HepG2 (cell line): ENCODE measurements around the gene MAPKAPK3. TPM values are rescaled to one million over a fixed set of nuclear protein-coding genes. Genes with fewer than 3 reads are reported as not detected.
A peak's percentile ranks its signal among the peaks of the same experiment; 100 is the strongest.

Source experiments
- ATAC-seq: fragments of 200-7000 bp; cut with Tn5 transposase; 3 replicates; pipeline ENCODE4 v1.9.1; 2020; ENCODE audit warnings: mild to moderate bottlenecking, moderate library complexity
- Bru-seq: library from RNA; stranded (reverse); fragments of 400-500 nt; gene quantifications from one replicate; lab custom pipeline; 2021; lab: Mats Ljungman, UMichigan
- BruChase-seq, 2 experiments: library from RNA; stranded (reverse); fragments of 400-500 nt; gene quantifications; one replicate each; lab custom pipeline; 2021; lab: Mats Ljungman, UMichigan
- BruUV-seq: library from RNA; stranded (reverse); fragments of 400-500 nt; replicated peaks from 2 replicates; lab custom pipeline; 2021; lab: Mats Ljungman, UMichigan
- CTCF ChIA-PET: fragments of 300-600 bp; formaldehyde crosslinking; extraction: SDS; loops from one replicate; lab custom pipeline; 2021; ENCODE audit warnings: low total read pairs, inconsistent platforms, low intra/inter-chr PET ratio; lab: Yijun Ruan, JAX
- POLR2A ChIA-PET: fragments of 350-600 bp; sonication (Branson Sonifier 250); formaldehyde crosslinking; loops from one replicate; lab custom pipeline; 2020; ENCODE audit warnings: antibody characterized with exemption, inconsistent platforms; lab: Yijun Ruan, JAX
- DNase-seq: peaks from one replicate; pipeline ENCODE4 v3.0.0-alpha.2; 2015; ENCODE audit warnings: low spot score
- FAIRE-seq: peaks from 3 replicates; lab custom pipeline; 2011; peaks lifted over from hg19 to GRCh38; lab: Jason Lieb, UNC
- H2AFZ ChIP-seq: one replicate; pipeline ENCODE4 v1.6.1; 2011; ENCODE audit warnings: low read length, inconsistent platforms
- H3K27ac ChIP-seq: fragments of 300-600 bp; 3 replicates; pipeline ENCODE4 v1.8.0; 2011; ENCODE audit warnings: mixed run types, mild to moderate bottlenecking, mixed read lengths, low read length, inconsistent platforms; ENCODE audit not compliant: insufficient read depth; ENCODE audit errors: extremely low read length
- H3K27me3 ChIP-seq, 2 experiments: fragments of 200-600 bp in 1 of 2; 2 replicates in 1 of 2; 3 replicates in 1 of 2; pipeline versions ENCODE4 v1.6.0 to v1.8.0; 2011; ENCODE audit warnings: low read length in 2 of 2, mild to moderate bottlenecking in 2 of 2, moderate library complexity in 2 of 2, inconsistent platforms in 1 of 2; ENCODE audit not compliant: insufficient read depth in 2 of 2, control insufficient read depth in 1 of 2
- H3K36me3 ChIP-seq, 2 experiments: fragments of 200-600 bp in 1 of 2; replicated peaks in 1 of 2; 2 replicates in 1 of 2; 3 replicates in 1 of 2; pipeline versions ENCODE4 v1.5.1 to v1.8.0; 2011; ENCODE audit warnings: low read length in 2 of 2, inconsistent platforms in 1 of 2; ENCODE audit not compliant: insufficient read depth in 2 of 2, control insufficient read depth in 1 of 2
- H3K4me1 ChIP-seq: 2 replicates; pipeline ENCODE4 v1.5.1; 2012; ENCODE audit warnings: low read length, inconsistent platforms; ENCODE audit not compliant: insufficient read depth
- H3K4me2 ChIP-seq: 2 replicates; pipeline ENCODE4 v1.6.0; 2011; ENCODE audit warnings: low read depth, low read length, inconsistent platforms
- H3K4me3 ChIP-seq, 3 experiments: fragments of 200-600 bp in 1 of 3; sonication (generic), shearing (Covaris generic) in 1 of 3; replicated peaks in 1 of 3; 2 replicates each; pipeline ENCODE4 v1.5.1; 2011 to 2016; ENCODE audit warnings: low read length in 3 of 3, inconsistent platforms in 2 of 3, low read depth in 2 of 3, mild to moderate bottlenecking in 2 of 3, control low read depth in 1 of 3, mixed read lengths in 1 of 3; ENCODE audit not compliant: insufficient read depth in 1 of 3
- H3K79me2 ChIP-seq: one replicate; pipeline ENCODE4 v1.6.1; 2011; ENCODE audit warnings: low read length, inconsistent platforms; ENCODE audit not compliant: insufficient read depth
- H3K9ac ChIP-seq: 2 replicates; pipeline ENCODE4 v1.6.0; 2011; ENCODE audit warnings: mild to moderate bottlenecking, low read depth, low read length, inconsistent platforms; ENCODE audit not compliant: insufficient read depth
- H3K9me3 ChIP-seq: 2 replicates; pipeline ENCODE4 v1.5.1; 2012; ENCODE audit warnings: mild to moderate bottlenecking, low read length
- H4K20me1 ChIP-seq: 2 replicates; pipeline ENCODE4 v1.6.0; 2011; ENCODE audit warnings: inconsistent platforms, mild to moderate bottlenecking, low read length, moderate library complexity; ENCODE audit not compliant: insufficient read depth
- KDM2A ChIP-seq: sonication (generic); formaldehyde crosslinking; IDR thresholded peaks from 2 replicates; pipeline ENCODE4 v1.4.0; 2020; ENCODE audit warnings: low read depth, missing genetic modification reagents, borderline replicate concordance
- MAZ ChIP-seq, 2 experiments: sonication (generic) in 1 of 2; formaldehyde crosslinking in 1 of 2; IDR thresholded peaks; 2 replicates each; pipeline versions ENCODE4 v1.5.0 to v1.6.1; 2012 to 2020; ENCODE audit warnings: low read depth in 2 of 2, mild to moderate bottlenecking in 2 of 2, borderline replicate concordance in 1 of 2, improper control_type of control experiment in 1 of 2, low read length in 1 of 2, missing genetic modification reagents in 1 of 2, moderate library complexity in 1 of 2
- ZNF556 ChIP-seq: sonication (generic); formaldehyde crosslinking; IDR thresholded peaks from 2 replicates; pipeline ENCODE4 v1.4.0; 2020; ENCODE audit warnings: mild to moderate bottlenecking, missing genetic modification reagents, borderline replicate concordance
- ZNF761 ChIP-seq: sonication (generic); formaldehyde crosslinking; conservative IDR thresholded peaks from 2 replicates; pipeline ENCODE4 v1.4.0; 2020; ENCODE audit warnings: mild to moderate bottlenecking, missing genetic modification reagents
- WGBS: methylation state at CpG from one replicate; pipeline ENCODE4 v1.1.6; 2017; ENCODE audit warnings: low lambda C conversion rate; 5-methylcytosine and 5-hydroxymethylcytosine counted together
- in situ Hi-C: cut with HindIII; loops from 2 replicates; pipeline ENCODE4 v1.10.0; 2017; ENCODE audit warnings: low pct_unique_long_range_greater_than_20kb; ENCODE audit not compliant: extremely low pct_ligation_motif_present
- intact Hi-C: fragments of 100-400 bp; cut with micrococcal nuclease; formaldehyde crosslinking; loops from one replicate; pipeline ENCODE4 v1.10.0; 2022; ENCODE audit not compliant: unreplicated experiment
- long read RNA-seq, 2 experiments: library from RNA in 1 of 2; library from polyadenylated mRNA in 1 of 2; stranded (forward) in 1 of 2; unstranded in 1 of 2; transcript quantifications; one replicate each; pipeline ENCODE4 v2.0.0, GENCODE V29; 2019 to 2022
- polyA minus RNA-seq, 3 experiments: library from RNA; depleted of rRNA, polyadenylated mRNA; stranded (reverse); fragments of >200 nt; gene quantifications; 2 replicates each; pipeline ENCODE4 v1.2.3, GENCODE V29; 2011; ENCODE audit warnings: low replicate concordance in 1 of 3
- polyA plus RNA-seq, 8 experiments: library from polyadenylated mRNA; depleted of rRNA in 3 of 8; stranded (reverse) in 7 of 8; unstranded in 1 of 8; fragments of >200 nt; fragmentation: Illumina TruSeq in 4 of 8; extraction: Trizol in 4 of 8; gene quantifications; 2 replicates each; pipeline versions ENCODE4 v1.2.1 to v1.2.3, GENCODE V29; 2011 to 2016; ENCODE audit warnings: low read depth in 4 of 8, missing spikeins in 1 of 8, mixed read lengths in 1 of 8; ENCODE audit not compliant: insufficient read depth in 1 of 8
- total RNA-seq, 5 experiments: library from RNA; depleted of rRNA; stranded (reverse); fragments of >200 nt; fragmentation: Illumina TruSeq; extraction: Trizol; gene quantifications; 2 replicates each; pipeline ENCODE4 v1.2.3, GENCODE V29; 2016; ENCODE audit warnings: low read depth in 1 of 5
- TF ChIP-seq, protein P1 (sequence below): IDR thresholded peaks from 2 replicates; pipeline ENCODE4 v1.4.0; 2020; ENCODE audit warnings: mild to moderate bottlenecking, missing genetic modification reagents
- TF ChIP-seq, protein P2 (sequence below): sonication (generic); formaldehyde crosslinking; IDR thresholded peaks from 2 replicates; pipeline ENCODE4 v1.4.0; 2020; ENCODE audit warnings: missing genetic modification reagents
- TF ChIP-seq, protein P3 (sequence below): sonication (generic); formaldehyde crosslinking; IDR thresholded peaks from 2 replicates; pipeline ENCODE4 v1.4.0; 2020; ENCODE audit warnings: missing genetic modification reagents

The MAPKAPK3 gene
- total RNA-seq (2016; rRNA removed; fragmentation: Illumina TruSeq; extraction: Trizol) (41.2 and 48.5 TPM in 2 replicates), polyA plus RNA-seq (2011; rRNA removed) (39.9 and 46.2 TPM in 2 replicates), polyA minus RNA-seq (2011; rRNA and poly(A)+ RNA removed; ENCODE audit: low replicate concordance) (48.5 and 89.7 TPM in 2 replicates), Bru-seq, nascent RNA (percentile 66 among the genes with signal in this experiment), BruChase-seq, experiment 1, labeled RNA remaining after a 6-hour chase (percentile 62 among the genes with signal in this experiment), BruChase-seq, experiment 2, labeled RNA remaining after a 2-hour chase (percentile 63 among the genes with signal in this experiment)
- total RNA-seq (2016; cell fraction: cytosol; rRNA removed; fragmentation: Illumina TruSeq; extraction: Trizol; ENCODE audit: low read depth) = 18.9 and 21.3 TPM in 2 replicates
- total RNA-seq (2016; cell fraction: insoluble cytoplasmic fraction; rRNA removed; fragmentation: Illumina TruSeq; extraction: Trizol) = 40.5 and 43.9 TPM in 2 replicates
- total RNA-seq (2016; cell fraction: membrane; rRNA removed; fragmentation: Illumina TruSeq; extraction: Trizol) = 51.7 and 60.5 TPM in 2 replicates
- 21.2 and 24.7 TPM in 2 replicates for total RNA-seq (2016; cell fraction: nucleus; rRNA removed; fragmentation: Illumina TruSeq; extraction: Trizol)
- polyA plus RNA-seq (2011; cell fraction: cytosol; rRNA removed) = 40.2 and 41.3 TPM in 2 replicates
- polyA plus RNA-seq (2011; cell fraction: nucleus; rRNA removed) = 23.0 and 28.1 TPM in 2 replicates
- 21.8 and 22.2 TPM in 2 replicates for polyA plus RNA-seq (2012)
- 23.5 and 31.3 TPM in 2 replicates for polyA plus RNA-seq (2016; cell fraction: cytosol; fragmentation: Illumina TruSeq; extraction: Trizol; ENCODE audit: low read depth)
- polyA plus RNA-seq (2016; cell fraction: insoluble cytoplasmic fraction; fragmentation: Illumina TruSeq; extraction: Trizol; ENCODE audit: low read depth) = 53.8 and 56.3 TPM in 2 replicates
- polyA plus RNA-seq (2016; cell fraction: membrane; fragmentation: Illumina TruSeq; extraction: Trizol; ENCODE audit: low read depth) = 50.2 and 54.3 TPM in 2 replicates
- polyA plus RNA-seq (2016; cell fraction: nucleus; fragmentation: Illumina TruSeq; extraction: Trizol; ENCODE audit: insufficient read depth, low read depth) = 31.0 and 31.6 TPM in 2 replicates
- 15.7 and 16.5 TPM in 2 replicates for polyA minus RNA-seq (2011; cell fraction: cytosol; rRNA and poly(A)+ RNA removed)
- 13.4 and 16.9 TPM in 2 replicates for polyA minus RNA-seq (2011; cell fraction: nucleus; rRNA and poly(A)+ RNA removed)
- long read RNA-seq, experiment 1, transcript MAPKAPK3-201 (11 exons, 2,500 nt) = major isoform, 31 of 58 reads
- long read RNA-seq, experiment 1, transcript MAPKAPK3-208 (11 exons, 2,563 nt) = minor isoform, 11 of 58 reads
- long read RNA-seq, experiment 1, partial matches to known transcripts = 12 of 58 reads
- long read RNA-seq, experiment 1, other reads (novel, unspliced or antisense) = 4 of 58 reads
- long read RNA-seq, experiment 2, transcript MAPKAPK3-201 (11 exons, 2,500 nt) = major isoform, 29 of 121 reads
- long read RNA-seq, experiment 2, transcript MAPKAPK3-208 (11 exons, 2,563 nt) = minor isoform, 15 of 121 reads
- long read RNA-seq, experiment 2, partial matches to known transcripts = 31 of 121 reads
- long read RNA-seq, experiment 2, other reads (novel, unspliced or antisense) = 46 of 121 reads

DNA sequence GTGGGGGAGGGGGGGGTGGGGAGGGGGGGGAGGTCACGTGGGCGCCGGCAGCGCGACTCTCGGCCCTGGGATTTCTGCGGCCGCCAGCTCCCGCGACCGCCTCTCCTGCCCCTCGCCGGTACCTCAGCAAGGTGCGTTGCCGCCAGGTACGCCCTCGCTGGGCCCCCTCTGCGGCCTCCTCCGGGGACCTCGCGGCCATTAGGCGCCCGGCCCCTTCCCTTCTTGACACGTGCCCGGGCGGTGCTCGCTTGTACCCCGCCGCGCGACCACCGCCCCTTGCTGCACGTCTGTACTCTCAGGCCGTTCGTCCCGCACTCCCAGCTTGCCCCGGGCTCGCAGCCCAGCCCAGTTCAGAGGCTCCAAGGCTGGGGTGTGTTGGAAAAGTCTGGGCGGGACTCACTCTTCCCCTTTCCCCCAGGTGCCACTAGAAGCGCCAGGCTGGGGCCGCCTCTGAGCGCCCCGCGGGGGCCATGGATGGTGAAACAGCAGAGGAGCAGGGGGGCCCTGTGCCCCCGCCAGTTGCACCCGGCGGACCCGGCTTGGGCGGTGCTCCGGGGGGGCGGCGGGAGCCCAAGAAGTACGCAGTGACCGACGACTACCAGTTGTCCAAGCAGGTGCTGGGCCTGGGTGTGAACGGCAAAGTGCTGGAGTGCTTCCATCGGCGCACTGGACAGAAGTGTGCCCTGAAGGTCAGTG lies at the start of gene MAPKAPK3:
Gene MAPKAPK3, plus strand, starts transcription at position 56 of the 696 bp plus-strand sequence. Its CDS starts 415 bp downstream, at position 471.
- POLR2A ChIA-PET = interaction anchor here (0.8 to 4.0 kb wide), 11 partner anchors 14 to 768 kb away, joined by 3 to 33 read pairs (median 4); partner anchors contain the start of genes HEMK1 and MANF
- peaks cover 7% of the 10 kb centered on the region for H3K79me2 ChIP-seq
- no peak within 1 kb of the TSS for H2AFZ ChIP-seq
- peak; percentile 51 for ATAC-seq
- H4K20me1 ChIP-seq = no peaks in the 10 kb centered on the region
- H3K27me3 ChIP-seq = peaks cover 0 to 9% of the 10 kb centered on the region in 2 experiments; a peak in 1 of 5 replicates
- intact Hi-C loops (loop anchor here (10.0 kb wide), 1 partner anchor 348 kb away; no protein-coding TSS in a partner anchor), in situ Hi-C loops (loop anchor here (5.0 kb wide), 2 partner anchors 35 to 755 kb away; no protein-coding TSS in a partner anchor)
- no TSS peak for BruUV-seq
- H3K4me1 ChIP-seq = peaks cover 47% of the 10 kb centered on the region
- DNase-seq = peak; percentile 29
- H3K9me3 ChIP-seq = no peaks in the 10 kb centered on the region
- H3K9ac ChIP-seq = peak within 1 kb of the TSS; percentile 81
- no peak for FAIRE-seq
- CTCF ChIA-PET = interaction anchor here (2.1 to 8.0 kb wide), 3 partner anchors 35 to 755 kb away, joined by 11 to 182 read pairs (median 16); partner anchors contain the start of gene HEMK1
- peaks cover 0 to 2% of the 10 kb centered on the region in 2 experiments; a peak in 1 of 5 replicates for H3K36me3 ChIP-seq
- H3K4me3 ChIP-seq = peak within 1 kb of the TSS; percentile 69 to 79 (median 70)
- peak within 1 kb of the TSS; percentile 86 for H3K27ac ChIP-seq
- H3K4me2 ChIP-seq = peak within 1 kb of the TSS; percentile 99
- WGBS = 0% methylated on average over 4 of the region's 58 CpGs
- TF ChIP-seq KDM2A (CRISPR knock-in tag) = 0 out of 2 replicates have a peak, but pooled peaks have one; percentile 52
- TF ChIP-seq, protein P1, sequence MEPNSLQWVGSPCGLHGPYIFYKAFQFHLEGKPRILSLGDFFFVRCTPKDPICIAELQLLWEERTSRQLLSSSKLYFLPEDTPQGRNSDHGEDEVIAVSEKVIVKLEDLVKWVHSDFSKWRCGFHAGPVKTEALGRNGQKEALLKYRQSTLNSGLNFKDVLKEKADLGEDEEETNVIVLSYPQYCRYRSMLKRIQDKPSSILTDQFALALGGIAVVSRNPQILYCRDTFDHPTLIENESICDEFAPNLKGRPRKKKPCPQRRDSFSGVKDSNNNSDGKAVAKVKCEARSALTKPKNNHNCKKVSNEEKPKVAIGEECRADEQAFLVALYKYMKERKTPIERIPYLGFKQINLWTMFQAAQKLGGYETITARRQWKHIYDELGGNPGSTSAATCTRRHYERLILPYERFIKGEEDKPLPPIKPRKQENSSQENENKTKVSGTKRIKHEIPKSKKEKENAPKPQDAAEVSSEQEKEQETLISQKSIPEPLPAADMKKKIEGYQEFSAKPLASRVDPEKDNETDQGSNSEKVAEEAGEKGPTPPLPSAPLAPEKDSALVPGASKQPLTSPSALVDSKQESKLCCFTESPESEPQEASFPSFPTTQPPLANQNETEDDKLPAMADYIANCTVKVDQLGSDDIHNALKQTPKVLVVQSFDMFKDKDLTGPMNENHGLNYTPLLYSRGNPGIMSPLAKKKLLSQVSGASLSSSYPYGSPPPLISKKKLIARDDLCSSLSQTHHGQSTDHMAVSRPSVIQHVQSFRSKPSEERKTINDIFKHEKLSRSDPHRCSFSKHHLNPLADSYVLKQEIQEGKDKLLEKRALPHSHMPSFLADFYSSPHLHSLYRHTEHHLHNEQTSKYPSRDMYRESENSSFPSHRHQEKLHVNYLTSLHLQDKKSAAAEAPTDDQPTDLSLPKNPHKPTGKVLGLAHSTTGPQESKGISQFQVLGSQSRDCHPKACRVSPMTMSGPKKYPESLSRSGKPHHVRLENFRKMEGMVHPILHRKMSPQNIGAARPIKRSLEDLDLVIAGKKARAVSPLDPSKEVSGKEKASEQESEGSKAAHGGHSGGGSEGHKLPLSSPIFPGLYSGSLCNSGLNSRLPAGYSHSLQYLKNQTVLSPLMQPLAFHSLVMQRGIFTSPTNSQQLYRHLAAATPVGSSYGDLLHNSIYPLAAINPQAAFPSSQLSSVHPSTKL (CRISPR knock-in tag) = peak; percentile 13; the same call in 1 of the 2 replicates
- TF ChIP-seq ZNF761 = peak; percentile 62; the same call in 1 of the 2 replicates
- 0 out of 2 replicates have a peak, but pooled peaks have one; percentile 56 for TF ChIP-seq ZNF556
- no peak; the same call in 1 of the 2 replicates for TF ChIP-seq MAZ (IDR thresholded peaks at IDR 0.05; ENCODE audit: borderline replicate concordance, low read depth, low read length)
- peak; percentile 11; the same call in 1 of the 2 replicates for TF ChIP-seq MAZ (CRISPR knock-in tag; IDR thresholded peaks at IDR 0.05; ENCODE audit: low read depth)
- TF ChIP-seq, protein P2, sequence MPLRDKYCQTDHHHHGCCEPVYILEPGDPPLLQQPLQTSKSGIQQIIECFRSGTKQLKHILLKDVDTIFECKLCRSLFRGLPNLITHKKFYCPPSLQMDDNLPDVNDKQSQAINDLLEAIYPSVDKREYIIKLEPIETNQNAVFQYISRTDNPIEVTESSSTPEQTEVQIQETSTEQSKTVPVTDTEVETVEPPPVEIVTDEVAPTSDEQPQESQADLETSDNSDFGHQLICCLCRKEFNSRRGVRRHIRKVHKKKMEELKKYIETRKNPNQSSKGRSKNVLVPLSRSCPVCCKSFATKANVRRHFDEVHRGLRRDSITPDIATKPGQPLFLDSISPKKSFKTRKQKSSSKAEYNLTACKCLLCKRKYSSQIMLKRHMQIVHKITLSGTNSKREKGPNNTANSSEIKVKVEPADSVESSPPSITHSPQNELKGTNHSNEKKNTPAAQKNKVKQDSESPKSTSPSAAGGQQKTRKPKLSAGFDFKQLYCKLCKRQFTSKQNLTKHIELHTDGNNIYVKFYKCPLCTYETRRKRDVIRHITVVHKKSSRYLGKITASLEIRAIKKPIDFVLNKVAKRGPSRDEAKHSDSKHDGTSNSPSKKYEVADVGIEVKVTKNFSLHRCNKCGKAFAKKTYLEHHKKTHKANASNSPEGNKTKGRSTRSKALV (CRISPR knock-in tag) = 0 out of 2 replicates have a peak, but pooled peaks have one; percentile 38
- TF ChIP-seq, protein P3, sequence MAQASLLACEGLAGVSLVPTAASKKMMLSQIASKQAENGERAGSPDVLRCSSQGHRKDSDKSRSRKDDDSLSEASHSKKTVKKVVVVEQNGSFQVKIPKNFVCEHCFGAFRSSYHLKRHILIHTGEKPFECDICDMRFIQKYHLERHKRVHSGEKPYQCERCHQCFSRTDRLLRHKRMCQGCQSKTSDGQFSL (CRISPR knock-in tag) = peak; percentile 8; the same call in 1 of the 2 replicates
